GM21528 (cell line): Measurements from ENCODE around the gene SRSF4.

Source experiments
- ATAC-seq: cut with Tn5 transposase; IDR thresholded peaks from one replicate; pipeline ENCODE4 v1.9.1; 2021; ENCODE audit warnings: mild to moderate bottlenecking, moderate library complexity; ENCODE audit not compliant: unreplicated experiment, low FRiP score

SRSF4 gene

GRCh38 chr1:29100487-29100886 lies 81.2 kb downstream of the SRSF4 start:
- ATAC-seq, result no peak

- no peak for ATAC-seq
Observed at GRCh38 chr1:29099286-29099685, 82.4 kb downstream of the SRSF4 start.
